Stimulated activated CD4-positive, alpha-beta T cell treated with anti-CD3 and anti-CD28 coated beads, Interleukin-2, amount 100 ng/mL, for 24 hours (primary cell): ENCODE measurements around the gene ANXA11.
"Not testable (repeated sequence)": the region's sequence is repeated elsewhere in the genome, so short reads cannot be mapped to it uniquely, and the experiment has no call there.

Source experiments
- DNase-seq, 2 donors: peaks; one replicate each; pipeline ENCODE4 v3.0.0-alpha.2; 2020

The ANXA11 gene

GRCh38 chr10:80144067-80144695 lies 61.2 kb downstream of the ANXA11 start:
- peak; percentile 26 to 48 for DNase-seq

GRCh38 chr10:80141696-80142460 lies 63.5 kb downstream of the ANXA11 start:
- DNase-seq, result no peak

DNA sequence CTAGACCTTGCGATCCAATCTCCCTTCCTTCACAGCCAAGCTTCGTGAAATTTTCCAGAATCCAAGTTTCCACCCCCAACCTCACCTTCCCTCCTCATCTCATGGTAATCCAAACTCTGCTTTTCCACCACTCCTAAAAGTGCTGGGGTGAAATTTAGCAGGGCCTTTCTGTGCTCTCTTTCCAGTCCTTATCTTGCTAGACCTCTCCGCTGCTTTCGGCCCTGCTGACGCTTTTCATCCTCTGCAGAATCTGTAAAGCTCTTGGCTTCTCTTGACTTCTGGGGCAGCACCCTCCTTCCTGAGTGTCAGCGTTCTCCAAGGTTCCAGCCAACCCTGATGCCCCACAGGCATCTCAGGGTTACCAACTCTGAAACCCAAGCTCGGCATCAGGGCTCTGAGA lies 65.1 kb downstream of the ANXA11 start:
- DNase-seq, result no peak

DNA sequence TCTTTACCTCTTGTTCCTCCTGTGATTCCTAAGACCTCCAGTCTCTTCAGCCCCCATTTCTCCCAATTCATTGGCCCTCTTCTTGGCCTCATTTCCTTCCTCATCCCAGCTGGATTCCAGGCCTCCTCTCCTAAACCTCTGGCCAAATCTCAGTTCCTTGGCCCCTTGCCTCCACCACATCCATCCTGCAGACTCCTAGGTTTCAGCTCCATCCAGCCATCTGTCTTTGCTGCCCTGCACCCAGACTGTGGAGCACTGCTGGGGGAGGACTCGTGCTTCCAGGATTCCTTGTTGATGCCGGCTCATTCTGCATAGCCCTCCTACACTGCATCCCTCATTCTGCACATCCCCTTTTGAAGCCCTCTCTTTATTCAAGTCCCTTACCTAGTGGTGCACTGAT lies 66.1 kb downstream of the ANXA11 start:
- DNase-seq, result no peak

GRCh38 chr10:80137920-80138319 lies 67.4 kb downstream of the ANXA11 start:
- no peak for DNase-seq

DNA sequence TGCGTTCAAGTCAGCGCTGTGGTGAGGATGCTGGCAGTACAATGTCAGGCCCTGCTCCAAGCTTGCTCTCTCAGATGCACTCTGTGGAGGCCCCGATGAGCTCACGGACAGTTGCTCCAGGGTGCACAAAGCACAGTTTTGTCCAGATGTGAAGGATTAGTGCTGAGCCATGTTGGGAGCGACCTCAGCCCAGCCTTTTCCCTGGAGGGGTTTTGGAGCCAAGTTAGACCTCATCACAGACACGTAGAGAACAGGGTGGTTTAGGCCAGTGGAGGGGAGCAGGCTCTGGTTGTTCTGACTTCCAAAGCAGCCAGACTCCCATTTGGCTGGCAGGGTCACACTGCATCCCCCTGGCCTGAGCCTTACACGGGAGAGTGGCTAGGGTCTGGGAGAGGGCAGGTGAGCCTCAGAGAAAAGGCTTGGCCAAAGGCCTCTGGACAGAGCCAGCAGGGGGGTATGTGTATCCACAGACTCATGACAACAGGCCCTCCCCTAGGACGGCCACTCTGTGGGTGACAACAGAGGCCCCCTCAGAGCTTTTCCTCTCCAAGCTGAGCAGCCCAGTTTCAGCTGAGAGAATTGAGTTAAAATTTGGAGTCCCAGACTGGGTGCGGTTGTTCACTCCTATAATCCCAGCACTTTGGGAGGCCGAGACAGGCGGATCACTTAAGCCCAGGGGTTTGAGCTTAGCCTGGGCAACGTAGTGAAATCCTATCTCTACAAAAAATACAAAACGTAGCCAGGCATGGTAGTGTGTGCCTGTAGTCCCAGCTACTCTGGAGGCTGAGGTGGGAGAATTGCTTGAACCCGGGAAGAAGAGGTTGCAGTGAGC lies 68.1 kb downstream of the ANXA11 start:
- DNase-seq, result no peak

DNA sequence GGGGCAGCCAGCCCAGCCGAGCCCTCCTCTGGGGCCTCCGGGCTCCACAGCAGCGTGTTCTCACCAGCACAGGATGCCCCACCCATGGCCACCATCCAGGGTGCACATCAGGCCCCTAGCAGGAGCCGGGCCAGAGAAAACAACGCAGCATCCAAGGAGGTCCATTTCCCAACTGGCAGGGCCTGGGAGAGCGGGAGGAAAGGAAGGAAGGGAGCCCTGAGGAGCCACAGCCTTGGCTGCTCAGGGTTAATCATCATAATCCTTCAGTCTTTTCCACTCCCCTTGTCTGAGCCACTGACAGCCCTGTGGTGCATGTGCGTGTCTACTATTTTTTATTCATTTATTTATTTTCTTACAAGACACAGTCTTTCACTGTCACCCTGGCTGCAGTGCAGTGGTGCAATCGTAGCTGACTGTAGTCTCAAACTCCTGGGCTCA lies 69.2 kb downstream of the ANXA11 start:
- DNase-seq, result no peak

- DNase-seq, result not testable (repeated sequence)
These were observed 71.7 kb downstream of the ANXA11 start for GRCh38 chr10:80133687-80134086.

- DNase-seq, result no peak
These were observed 72.1 kb downstream of the ANXA11 start for GRCh38 chr10:80133206-80133605.

DNA sequence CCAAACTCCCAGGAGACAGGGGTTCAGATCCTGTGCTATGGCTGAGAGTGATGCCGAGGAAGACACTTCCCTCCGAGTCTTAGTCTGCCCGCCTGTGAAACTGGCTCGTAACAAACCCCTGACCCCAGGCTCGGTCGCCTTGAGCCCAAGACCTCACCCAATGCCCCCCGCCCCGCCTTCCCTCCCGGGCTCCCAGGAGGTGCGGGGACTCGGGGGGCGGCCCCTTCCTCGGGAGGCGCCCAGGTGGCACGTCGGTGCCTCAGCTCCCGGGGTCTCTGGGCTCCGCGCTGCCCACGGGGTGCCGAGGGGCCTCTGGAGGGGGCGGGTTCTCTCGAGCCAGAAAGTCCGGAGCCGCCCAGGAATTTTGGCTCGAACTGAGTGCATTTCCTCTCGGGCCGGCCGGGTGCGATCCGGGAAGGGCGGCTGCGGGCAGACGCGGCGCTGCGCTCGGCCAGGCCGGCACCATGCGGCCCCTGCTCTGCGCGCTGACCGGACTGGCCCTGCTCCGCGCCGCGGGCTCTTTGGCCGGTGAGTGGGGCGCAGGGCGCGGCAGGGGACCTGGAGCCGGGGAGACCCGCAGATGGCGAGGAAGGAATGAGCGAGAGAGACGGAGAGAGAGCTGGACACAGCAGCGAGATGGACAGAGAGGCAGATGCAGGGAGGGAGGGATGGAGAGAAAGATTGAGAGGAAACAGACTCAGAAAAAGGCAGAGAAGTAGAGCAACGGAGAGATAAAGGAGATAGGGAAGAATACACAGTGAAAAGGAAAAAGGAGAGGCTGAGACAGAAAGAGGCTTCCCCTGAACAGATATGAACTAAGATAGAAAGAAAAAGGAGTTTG lies 72.8 kb downstream of the ANXA11 start, which contains the start of gene PLAC9:
PLAC9 (plus strand) TSS at position 432 of the 841 bp plus-strand sequence; CDS start at position 465, 33 bp downstream.
- no peak for DNase-seq

DNA sequence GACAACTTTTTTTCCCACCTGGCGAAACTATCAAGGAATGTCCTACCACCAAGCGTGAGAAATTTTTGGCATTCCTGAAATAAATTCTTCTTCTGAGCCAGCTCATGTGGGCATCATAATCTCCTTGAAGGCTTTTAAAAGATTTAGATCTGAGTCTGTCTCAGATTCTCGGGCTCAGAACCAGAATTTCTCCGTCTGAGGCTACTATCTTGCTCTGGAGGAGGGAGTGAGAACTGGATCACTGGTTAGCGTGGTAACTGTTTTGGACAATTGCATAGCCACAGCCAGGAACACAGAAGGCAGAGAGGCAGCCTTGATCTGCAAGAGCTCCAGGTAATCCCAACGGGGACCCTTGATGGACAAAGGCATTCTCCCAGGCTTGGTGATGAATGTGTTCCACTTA lies 73.8 kb downstream of the ANXA11 start:
- no peak for DNase-seq

- no peak for DNase-seq
These were observed 78.5 kb downstream of the ANXA11 start for GRCh38 chr10:80126876-80127275.

GRCh38 chr10:80122746-80123145 lies 82.6 kb downstream of the ANXA11 start:
- no peak for DNase-seq

- DNase-seq, result no peak
These were observed 83.1 kb downstream of the ANXA11 start for GRCh38 chr10:80122110-80122710.

DNA sequence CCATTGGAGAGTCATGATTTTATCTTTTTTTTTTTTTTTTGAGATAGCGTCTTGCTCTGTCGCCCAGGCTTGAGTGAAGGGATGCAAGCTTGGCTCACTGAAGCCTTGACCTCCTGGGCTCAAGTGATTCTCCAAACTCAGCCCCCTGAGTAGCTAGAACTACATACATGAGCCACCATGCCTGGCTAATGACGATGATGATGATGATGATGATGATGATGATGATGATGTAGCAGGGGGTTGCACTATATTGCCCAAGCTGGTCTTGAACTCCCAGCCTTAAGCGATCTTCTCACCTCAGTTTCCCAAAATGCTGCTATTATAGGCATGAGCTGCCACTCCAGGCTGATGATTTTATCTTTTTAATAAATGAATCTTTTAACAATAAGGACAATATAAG lies 86.7 kb downstream of the ANXA11 start:
- DNase-seq, result no peak

GRCh38 chr10:80110986-80111385 lies 94.4 kb downstream of the ANXA11 start:
- no peak for DNase-seq

GRCh38 chr10:80108576-80109239 lies 96.6 kb downstream of the ANXA11 start:
- no peak for DNase-seq

DNA sequence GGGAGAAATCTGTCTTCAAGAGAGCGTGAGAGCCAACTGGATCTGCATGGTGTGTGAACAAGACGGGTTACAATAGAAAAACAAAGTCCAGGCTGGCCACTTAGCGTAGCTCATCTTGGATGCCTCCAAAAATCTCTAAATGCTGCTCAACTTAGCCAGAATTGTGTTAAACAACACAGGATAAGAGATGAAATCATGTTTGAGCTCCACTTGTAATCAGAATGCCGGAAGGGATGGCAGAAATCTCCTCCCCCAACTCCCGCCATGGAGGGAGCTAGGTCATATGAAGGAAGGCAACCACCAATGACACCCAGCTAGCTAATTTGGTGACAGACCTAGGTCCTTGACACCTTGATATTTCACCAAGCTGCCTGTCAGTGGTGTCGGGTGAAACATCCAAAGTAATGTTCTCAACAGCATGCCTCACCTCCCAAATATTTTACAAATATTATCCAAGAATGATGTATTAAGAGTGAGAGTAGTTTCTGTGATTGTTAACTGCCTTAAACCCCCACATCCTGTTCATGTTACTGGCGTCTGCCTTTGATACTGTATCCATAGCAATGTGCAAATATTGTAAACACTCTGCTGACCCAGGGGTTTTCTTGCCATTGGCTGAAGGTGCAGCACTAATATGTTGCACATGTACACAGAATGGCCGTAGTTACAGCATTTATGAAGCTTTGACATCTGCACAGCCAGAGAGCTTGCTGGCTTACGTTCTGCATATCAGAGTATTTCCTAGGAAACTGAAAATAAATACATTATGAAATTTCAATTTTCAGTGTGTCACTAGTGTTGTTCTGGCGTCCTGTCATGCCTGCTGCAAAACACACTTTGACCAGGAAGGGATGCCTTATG lies 101.0 kb downstream of the ANXA11 start:
- no peak for DNase-seq
